ENCODE measurements around the gene IRF5.
"Not testable (repeated sequence)": the region's sequence is repeated elsewhere in the genome, so short reads cannot be mapped to it uniquely, and the experiment has no call there.

The IRF5 gene

DNA sequence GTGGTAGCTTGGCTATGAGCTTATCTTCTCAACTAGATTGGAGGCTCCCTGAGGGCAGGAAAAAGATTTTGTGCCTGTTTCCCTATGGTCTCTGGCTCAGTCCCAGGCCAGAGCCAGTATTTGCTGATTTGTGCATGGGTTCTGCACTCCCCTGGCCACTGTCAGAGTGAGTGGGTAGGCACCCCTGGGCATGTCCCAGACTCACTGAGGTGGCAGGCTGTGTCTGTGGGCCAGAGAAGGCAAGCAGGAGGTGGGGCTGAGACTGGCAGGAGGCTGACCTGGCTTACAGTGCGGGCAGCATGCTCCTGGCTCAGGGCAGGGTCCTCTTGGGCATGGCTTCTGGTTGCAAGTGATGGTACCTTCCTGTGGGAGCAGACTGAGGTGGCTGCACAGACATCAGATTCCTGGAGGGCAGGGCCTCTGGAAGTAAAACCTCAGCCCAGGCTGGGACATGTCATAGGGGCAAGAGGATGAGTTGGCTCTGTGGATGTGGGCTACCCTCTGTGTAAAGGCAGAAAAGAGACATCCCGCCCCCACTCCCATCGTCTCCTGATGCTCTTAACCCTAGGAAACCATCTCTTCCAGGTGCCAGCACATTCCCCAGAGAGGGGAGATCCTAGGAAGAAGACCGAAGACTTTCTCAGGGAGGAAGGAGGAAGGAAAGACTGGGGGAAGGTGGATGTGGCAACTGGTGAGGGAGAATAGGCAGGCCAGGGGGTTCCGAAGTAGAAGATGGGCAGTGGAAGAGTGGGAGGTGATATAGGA lies 31.5 kb upstream of the IRF5 start:
- DNase-seq (ENCODE audit: low read depth in 1 of 2, low spot score in 1 of 2), result no peak

GRCh38 chr7:128906766-128907559 lies 30.8 kb upstream of the IRF5 start:
- DNase-seq (ENCODE audit: low read depth in 1 of 2, low spot score in 1 of 2), result no peak

- DNase-seq (ENCODE audit: low read depth in 1 of 2, low spot score in 1 of 2), result no peak
Measured at GRCh38 chr7:128908750-128909624, 28.7 kb upstream of the IRF5 start.

- no peak for DNase-seq (ENCODE audit: low read depth in 1 of 2, low spot score in 1 of 2)
Measured at GRCh38 chr7:128909625-128910568, 27.8 kb upstream of the IRF5 start.

GRCh38 chr7:128910569-128910945 lies 27.2 kb upstream of the IRF5 start, which contains the start of gene KCP:
KCP (minus strand) TSS chr7:128910709; CDS start chr7:128910676, 33 bp downstream.
- no peak for DNase-seq (ENCODE audit: low read depth in 1 of 2, low spot score in 1 of 2)

GRCh38 chr7:128911423-128912031 lies 26.2 kb upstream of the IRF5 start:
- DNase-seq (ENCODE audit: low read depth in 1 of 2, low spot score in 1 of 2), result no peak

GRCh38 chr7:128912281-128912680 lies 25.4 kb upstream of the IRF5 start:
- no peak for DNase-seq (ENCODE audit: low read depth in 1 of 2, low spot score in 1 of 2)

- DNase-seq (ENCODE audit: low read depth in 1 of 2, low spot score in 1 of 2), result not testable (repeated sequence)
Measured at GRCh38 chr7:128912709-128913495, 24.8 kb upstream of the IRF5 start.

GRCh38 chr7:128913870-128914565 lies 23.7 kb upstream of the IRF5 start:
- no peak for DNase-seq (ENCODE audit: low read depth in 1 of 2, low spot score in 1 of 2)

DNA sequence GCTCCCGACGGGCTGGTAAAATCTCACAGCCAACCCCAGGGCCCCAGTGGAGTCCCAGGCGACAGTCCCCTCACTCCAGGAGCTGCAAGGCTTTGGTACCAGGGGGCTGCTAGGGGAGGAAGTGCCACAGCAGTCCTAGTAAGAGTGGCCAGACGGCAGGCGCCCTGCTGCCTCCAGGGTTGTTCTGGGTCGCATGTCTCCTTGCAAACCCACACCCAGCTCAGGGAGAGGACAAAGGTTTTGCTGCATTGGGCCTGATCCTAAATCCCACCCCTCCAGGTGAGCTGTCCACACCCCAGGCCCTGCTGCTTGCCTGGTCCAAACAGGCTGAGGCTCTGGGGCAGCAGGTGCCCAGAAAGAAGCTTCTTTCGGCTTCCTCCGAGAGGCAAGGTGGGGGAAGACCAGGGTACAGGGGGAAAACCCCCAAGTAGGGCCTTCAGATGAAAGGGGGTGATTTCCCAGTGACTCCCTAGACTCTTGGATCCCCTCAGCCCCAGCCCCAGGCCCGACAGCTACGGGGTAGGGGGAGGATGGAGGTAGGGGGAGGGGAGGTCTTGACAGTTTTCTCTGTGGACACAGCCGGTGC lies 23.1 kb upstream of the IRF5 start:
- no peak for DNase-seq (ENCODE audit: low read depth in 1 of 2, low spot score in 1 of 2)

- no peak for DNase-seq (ENCODE audit: low read depth in 1 of 2, low spot score in 1 of 2)
Measured at GRCh38 chr7:128915271-128915819, 22.4 kb upstream of the IRF5 start.

GRCh38 chr7:128915841-128916642 lies 21.7 kb upstream of the IRF5 start:
- DNase-seq (ENCODE audit: low read depth in 1 of 2, low spot score in 1 of 2), result no peak

DNA sequence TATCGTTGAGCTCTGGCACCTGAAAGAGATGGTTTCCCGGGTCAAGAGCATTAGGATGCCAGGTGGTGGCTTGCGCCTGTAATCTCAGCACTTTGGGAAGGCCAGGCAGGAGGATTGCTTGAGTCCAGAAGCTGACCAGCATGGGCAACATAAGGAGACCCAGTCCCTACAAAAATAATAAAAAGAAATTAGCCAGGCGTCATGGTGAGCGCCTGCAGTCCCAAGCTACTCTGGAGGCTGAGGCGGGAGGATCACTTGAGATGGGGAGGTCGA lies 21.1 kb upstream of the IRF5 start:
- DNase-seq (ENCODE audit: low read depth in 1 of 2, low spot score in 1 of 2), result no peak

GRCh38 chr7:128917122-128917521 lies 20.6 kb upstream of the IRF5 start:
- DNase-seq (ENCODE audit: low read depth in 1 of 2, low spot score in 1 of 2), result no peak

DNA sequence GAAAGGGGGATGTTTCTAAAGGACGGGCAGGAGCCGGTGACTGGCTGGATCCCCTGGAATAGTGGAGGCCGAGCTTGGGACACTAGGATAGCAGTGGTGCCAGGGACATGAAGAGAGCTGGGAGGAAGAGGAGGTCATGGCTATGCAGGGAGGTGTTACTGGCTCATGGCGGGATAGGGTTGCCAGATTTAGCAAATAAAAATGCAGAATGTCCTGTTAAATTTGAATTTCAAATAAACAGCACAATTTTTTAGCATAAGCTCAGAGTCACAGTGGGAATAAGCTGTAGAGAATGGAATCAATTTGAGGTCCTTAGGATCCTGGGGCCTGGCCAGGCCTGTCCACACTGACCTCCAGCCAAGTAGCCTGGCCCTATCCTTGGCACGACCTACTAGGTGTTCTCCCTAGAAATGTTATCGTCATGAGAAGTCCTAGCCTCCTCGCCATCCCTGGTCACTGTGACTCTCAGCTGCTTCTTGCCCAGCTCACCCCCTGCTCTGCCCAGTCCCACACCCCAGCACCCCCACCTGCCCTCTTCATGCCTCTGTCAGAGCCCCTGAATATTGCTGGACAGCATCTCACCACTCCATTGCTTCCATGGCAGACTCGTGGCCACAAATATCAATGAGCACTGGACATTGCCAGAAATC lies 19.6 kb upstream of the IRF5 start:
- DNase-seq (ENCODE audit: low read depth in 1 of 2, low spot score in 1 of 2), result no peak

GRCh38 chr7:128919241-128919640 lies 18.5 kb upstream of the IRF5 start:
- DNase-seq (ENCODE audit: low read depth in 1 of 2, low spot score in 1 of 2), result no peak
